Thyroid gland (tissue), 4 donors: Measurements from ENCODE around the gene SH3BP1.

Source experiments
- CTCF ChIP-seq, 6 experiments: fragments of 200-600 bp in 3 of 6; fragments of 450-650 bp in 3 of 6; sonication (generic) in 3 of 6; IDR thresholded peaks; one replicate each; pipeline ENCODE4 v1.5.1; 2016 to 2019; ENCODE audit warnings: antibody characterized with exemption in 6 of 6, mild to moderate bottlenecking in 2 of 6, inconsistent platforms in 1 of 6, moderate library complexity in 1 of 6
- POLR2A ChIP-seq, 2 donors: fragments of 450-650 bp; IDR thresholded peaks; one replicate each; pipeline ENCODE4 v1.6.1; 2017; ENCODE audit warnings: antibody characterized with exemption in 2 of 2, mild to moderate bottlenecking in 2 of 2, moderate library complexity in 1 of 2

- TF ChIP-seq CTCF (IDR thresholded peaks at IDR 0.05) = no peak
- no peak for TF ChIP-seq POLR2A (IDR thresholded peaks at IDR 0.05)
Measured at GRCh38 chr22:37701141-37701786, 61.8 kb downstream of the SH3BP1 start.
